Suprapubic skin (tissue), 4 donors: ENCODE results near the gene GPRASP2.

ENCODE experiments used
- EP300 ChIP-seq: sonication (generic); formaldehyde crosslinking; IDR thresholded peaks from one replicate; pipeline ENCODE4 v1.6.1; 2017; ENCODE audit warnings: antibody characterized with exemption
- POLR2AphosphoS5 ChIP-seq, 3 donors: sonication (generic); formaldehyde crosslinking; IDR thresholded peaks; one replicate each; pipeline ENCODE4 v1.6.1; 2017; ENCODE audit warnings: antibody characterized with exemption in 3 of 3
- TF ChIP-seq, protein P1 (sequence below), 2 donors: fragments of 200-600 bp in 1 of 2; fragments of 450-650 bp in 1 of 2; sonication (generic) in 1 of 2; IDR thresholded peaks; one replicate each; pipeline ENCODE4 v1.5.1; 2016 to 2019; ENCODE audit warnings: antibody characterized with exemption in 2 of 2, mild to moderate bottlenecking in 1 of 2, moderate library complexity in 1 of 2

DNA sequence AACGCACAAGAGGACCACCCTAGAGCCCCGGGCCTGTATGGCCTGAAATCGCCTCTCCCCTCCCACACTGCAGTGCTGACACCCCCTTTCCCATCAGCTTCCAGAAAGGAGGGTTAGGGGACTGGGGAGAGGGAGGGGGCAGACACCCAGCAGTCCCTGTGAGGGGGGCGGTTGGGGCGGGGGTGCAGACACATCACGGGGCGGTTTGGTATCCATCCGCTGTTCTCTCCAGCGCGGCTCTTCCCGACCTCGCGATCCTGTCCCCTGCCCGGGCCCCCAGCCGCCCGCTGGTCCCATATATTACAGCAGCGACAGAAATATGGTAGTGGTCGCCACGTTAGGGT is 404 bp upstream of the GPRASP2 start:
- TF ChIP-seq, protein P1, sequence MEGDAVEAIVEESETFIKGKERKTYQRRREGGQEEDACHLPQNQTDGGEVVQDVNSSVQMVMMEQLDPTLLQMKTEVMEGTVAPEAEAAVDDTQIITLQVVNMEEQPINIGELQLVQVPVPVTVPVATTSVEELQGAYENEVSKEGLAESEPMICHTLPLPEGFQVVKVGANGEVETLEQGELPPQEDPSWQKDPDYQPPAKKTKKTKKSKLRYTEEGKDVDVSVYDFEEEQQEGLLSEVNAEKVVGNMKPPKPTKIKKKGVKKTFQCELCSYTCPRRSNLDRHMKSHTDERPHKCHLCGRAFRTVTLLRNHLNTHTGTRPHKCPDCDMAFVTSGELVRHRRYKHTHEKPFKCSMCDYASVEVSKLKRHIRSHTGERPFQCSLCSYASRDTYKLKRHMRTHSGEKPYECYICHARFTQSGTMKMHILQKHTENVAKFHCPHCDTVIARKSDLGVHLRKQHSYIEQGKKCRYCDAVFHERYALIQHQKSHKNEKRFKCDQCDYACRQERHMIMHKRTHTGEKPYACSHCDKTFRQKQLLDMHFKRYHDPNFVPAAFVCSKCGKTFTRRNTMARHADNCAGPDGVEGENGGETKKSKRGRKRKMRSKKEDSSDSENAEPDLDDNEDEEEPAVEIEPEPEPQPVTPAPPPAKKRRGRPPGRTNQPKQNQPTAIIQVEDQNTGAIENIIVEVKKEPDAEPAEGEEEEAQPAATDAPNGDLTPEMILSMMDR (IDR thresholded peaks at IDR 0.05): no peak
- TF ChIP-seq EP300: no peak
- TF ChIP-seq POLR2AphosphoS5 (IDR thresholded peaks at IDR 0.05): no peak
